AG09319 (cell line): ENCODE measurements around the gene MSL2.
"Not testable (repeated sequence)": the region's sequence is repeated elsewhere in the genome, so short reads cannot be mapped to it uniquely, and the experiment has no call there.

Experiments used
- DNase-seq: peaks from one replicate; pipeline ENCODE4 v3.0.0-alpha.2; 2010; ENCODE audit warnings: low read depth; ENCODE audit errors: extremely low read depth
- CTCF ChIP-seq: IDR thresholded peaks from 2 replicates; pipeline ENCODE4 v1.5.1; 2011; ENCODE audit warnings: low read depth, mild to moderate bottlenecking, inconsistent platforms, low read length, moderate library complexity

The MSL2 gene

GRCh38 chr3:136152963-136153362, 43.2 kb downstream of the MSL2 start:
- no peak for TF ChIP-seq CTCF

GRCh38 chr3:136152176-136152843, 43.8 kb downstream of the MSL2 start:
- no peak for DNase-seq
- TF ChIP-seq CTCF = no peak

More at GRCh38 chr3:136152963-136153362, 43.2 kb downstream of the MSL2 start:
- DNase-seq = no peak

GRCh38 chr3:136151219-136151618, 44.9 kb downstream of the MSL2 start:
- no peak for TF ChIP-seq CTCF
- DNase-seq = no peak

- DNase-seq = no peak
- TF ChIP-seq CTCF = no peak
Observed at GRCh38 chr3:136149667-136150066, 46.5 kb downstream of the MSL2 start.

GRCh38 chr3:136146981-136147729, 49.0 kb downstream of the MSL2 start:
- DNase-seq = no peak
- TF ChIP-seq CTCF = no peak

- not testable (repeated sequence) for DNase-seq
Observed at GRCh38 chr3:136144397-136144796, 51.7 kb downstream of the MSL2 start.

- peak; percentile 43 for DNase-seq
- no peak for TF ChIP-seq CTCF
Observed at GRCh38 chr3:136142592-136142991, 53.5 kb downstream of the MSL2 start.
